K562 (cell line): ENCODE results near the gene SF3B4. TPM values are rescaled to one million over a fixed set of nuclear protein-coding genes. Genes with fewer than 3 reads are reported as not detected.
A peak's percentile ranks its signal among the peaks of the same experiment; 100 is the strongest.

Source experiments
- BRF2 ChIP-seq: IDR thresholded peaks from 3 replicates; pipeline ENCODE4 v1.6.1; 2011; ENCODE audit warnings: borderline replicate concordance, mild to moderate bottlenecking; ENCODE audit not compliant: insufficient read length, insufficient read depth
- CBX8 ChIP-seq: fragments of 200-600 bp; sonication (generic); IDR thresholded peaks from 2 replicates; pipeline ENCODE4 v1.6.1; 2012; ENCODE audit warnings: borderline replicate concordance, mixed run types, low read depth, mild to moderate bottlenecking, moderate library complexity, mixed read lengths, low read length, control low read depth, inconsistent platforms; ENCODE audit not compliant: poor library complexity, severe bottlenecking; ENCODE audit errors: extremely low read depth
- GTF2F1 ChIP-seq: IDR thresholded peaks from 2 replicates; pipeline ENCODE4 v1.6.1; 2011; ENCODE audit warnings: low read depth, low read length, improper control_type of control experiment
- MAZ ChIP-seq, 2 experiments: fragments of 450-650 bp in 1 of 2; sonication (generic) in 1 of 2; formaldehyde crosslinking; IDR thresholded peaks in 1 of 2; conservative IDR thresholded peaks in 1 of 2; 2 replicates each; pipeline versions ENCODE4 v1.4.0 to v1.5.0; 2020; ENCODE audit warnings: mild to moderate bottlenecking in 1 of 2, missing genetic modification reagents in 1 of 2
- REST ChIP-seq, 2 experiments: fragments of 450-650 bp; formaldehyde crosslinking in 1 of 2; IDR thresholded peaks; 2 replicates each; pipeline versions ENCODE4 v1.4.0 to v1.6.1; 2014 to 2020; ENCODE audit warnings: mild to moderate bottlenecking in 2 of 2, borderline replicate concordance in 1 of 2, low read depth in 1 of 2
- TEAD4 ChIP-seq, 2 experiments: sonication (generic) in 1 of 2; formaldehyde crosslinking in 1 of 2; IDR thresholded peaks; 2 replicates each; pipeline versions ENCODE4 v1.6.1 to v1.8.0; 2012 to 2022; ENCODE audit warnings: borderline replicate concordance in 1 of 2, inconsistent platforms in 1 of 2, low read length in 1 of 2, mild to moderate bottlenecking in 1 of 2, missing genetic modification reagents in 1 of 2
- TFAM ChIP-seq: fragments of 250-450 bp; sonication (Bioruptor Pico); conservative IDR thresholded peaks from 2 replicates; pipeline ENCODE4 v1.5.0; 2021; ENCODE audit warnings: mild to moderate bottlenecking, moderate library complexity
- ZNF609 ChIP-seq: sonication (generic); formaldehyde crosslinking; IDR thresholded peaks from 2 replicates; pipeline ENCODE4 v1.8.1; 2023; ENCODE audit warnings: missing genetic modification reagents, mild to moderate bottlenecking, borderline replicate concordance
- polyA plus RNA-seq, 8 experiments: library from polyadenylated mRNA; depleted of rRNA in 4 of 8; stranded (reverse) in 5 of 8; unstranded in 3 of 8; fragments of >200 nt; fragmentation: Nextera tagmentation in 2 of 8; fragmentation: Illumina TruSeq in 1 of 8; extraction: Ambion mirVana in 2 of 8; extraction: Trizol in 1 of 8; gene quantifications; 2 replicates each; pipeline versions ENCODE4 v1.2.1 to v1.2.3, GENCODE V29; 2011 to 2014; ENCODE audit warnings: inconsistent platforms in 1 of 8, missing spikeins in 1 of 8
- total RNA-seq, 7 experiments: library from RNA; depleted of rRNA in 6 of 7; stranded (reverse); fragments of >200 nt in 6 of 7; fragmentation: Illumina TruSeq in 2 of 7; extraction: Trizol in 2 of 7; gene quantifications; 2 replicates each; pipeline versions ENCODE4 v1.2.1 to v1.2.3, GENCODE V29; 2011 to 2021; ENCODE audit warnings: low replicate concordance in 1 of 7

SF3B4 gene
- total and polyA plus RNA-seq, 9 of the 15 experiments (the other 6 are each of a cell fraction or from before 2014, with no cell fraction given): 3.0 to 88.0 (median 26.1) TPM

GRCh38 chr1:149888247-149888998 is 39.2 kb downstream of the SF3B4 start (continued):
- TF ChIP-seq REST (IDR thresholded peaks at IDR 0.05; ENCODE audit: borderline replicate concordance) (peak; percentile 81), REST (CRISPR knock-in tag; IDR thresholded peaks at IDR 0.05; ENCODE audit: low read depth) (no peak), BRF2 (no peak), ZNF609 (CRISPR knock-in tag) (0 out of 2 replicates have a peak, but pooled peaks have one; percentile 58), TFAM (CRISPR knock-in tag) (no peak), CBX8 (no peak), MAZ (CRISPR knock-in tag; conservative IDR thresholded peaks at IDR 0.05 in 1 of 2, IDR thresholded peaks at IDR 0.05 in 1 of 2) (peak; percentile 11 to 32; a peak in 1 of 4 replicates), TEAD4 (IDR thresholded peaks at IDR 0.05; ENCODE audit: low read length) (peak; percentile 66), TEAD4 (CRISPR knock-in tag; IDR thresholded peaks at IDR 0.05; ENCODE audit: borderline replicate concordance) (no peak), GTF2F1 (peak; percentile 71; the same call in 1 of the 2 replicates)
